Endodermal cell (in vitro differentiated cells): Measurements from ENCODE around the gene MAGEC3. TPM values are rescaled to one million over a fixed set of nuclear protein-coding genes. Genes with fewer than 3 reads are reported as not detected.

Experiments used
- DNase-seq: peaks from one replicate; pipeline ENCODE4 v3.0.0-alpha.2; 2017
- H3K27ac ChIP-seq: 2 replicates; pipeline ENCODE4 v1.5.1; 2013; ENCODE audit warnings: mild to moderate bottlenecking, low read depth, low read length, moderate library complexity
- H3K27me3 ChIP-seq: 2 replicates; pipeline ENCODE4 v1.6.1; 2013; ENCODE audit warnings: mild to moderate bottlenecking, low read length, moderate library complexity; ENCODE audit not compliant: insufficient read depth, control insufficient read depth, poor library complexity, severe bottlenecking
- H3K36me3 ChIP-seq: 2 replicates; pipeline ENCODE4 v1.7.0; 2013; ENCODE audit warnings: mild to moderate bottlenecking, low read length, moderate library complexity; ENCODE audit not compliant: control insufficient read depth, insufficient read depth
- H3K4me1 ChIP-seq: one replicate; pipeline ENCODE4 v1.7.0; 2013; ENCODE audit warnings: low read length; ENCODE audit not compliant: control insufficient read depth, insufficient read depth
- H3K4me3 ChIP-seq: 2 replicates; pipeline ENCODE4 v1.5.1; 2013; ENCODE audit warnings: mild to moderate bottlenecking, low read length, moderate library complexity
- H3K9ac ChIP-seq: 2 replicates; pipeline ENCODE4 v1.6.1; 2013; ENCODE audit warnings: mild to moderate bottlenecking, low read length, moderate library complexity; ENCODE audit not compliant: poor library complexity, severe bottlenecking; ENCODE audit errors: extremely low read depth
- H3K9me3 ChIP-seq: 2 replicates; pipeline ENCODE4 v1.6.1; 2013; ENCODE audit warnings: mild to moderate bottlenecking, low read length, moderate library complexity; ENCODE audit not compliant: control insufficient read depth
- H3K27ac Mint-ChIP-seq: 2 replicates; pipeline ENCODE4 v1.8.0; 2020; ENCODE audit warnings: mixed read lengths
- H3K27me3 Mint-ChIP-seq: 2 replicates; pipeline ENCODE4 v1.8.0; 2021; ENCODE audit warnings: mild to moderate bottlenecking, mixed read lengths; ENCODE audit not compliant: insufficient read depth
- H3K36me3 Mint-ChIP-seq: 2 replicates; pipeline ENCODE4 v1.8.0; 2020; ENCODE audit warnings: low read depth, mixed read lengths
- H3K4me1 Mint-ChIP-seq: 2 replicates; pipeline ENCODE4 v1.8.0; 2020; ENCODE audit warnings: mixed read lengths
- H3K4me3 Mint-ChIP-seq: 2 replicates; pipeline ENCODE4 v1.8.0; 2020; ENCODE audit warnings: mild to moderate bottlenecking, moderate library complexity, mixed read lengths
- H3K9me3 Mint-ChIP-seq: 2 replicates; pipeline ENCODE4 v1.8.0; 2020; ENCODE audit warnings: mild to moderate bottlenecking, mixed read lengths
- CTCF ChIP-seq: fragments of 200-600 bp; sonication (generic); conservative IDR thresholded peaks from 2 replicates; pipeline ENCODE4 v1.5.0; 2021; ENCODE audit warnings: antibody characterized with exemption, mild to moderate bottlenecking
- WGBS, 2 experiments: methylation state at CpG; one replicate each; pipeline versions ENCODE4 v1.1.5 to v1.1.7; 2013; ENCODE audit warnings: missing lambda C conversion rate in 2 of 2, mixed read lengths in 1 of 2; ENCODE audit not compliant: insufficient coverage in 1 of 2, insufficient read length in 1 of 2; 5-methylcytosine and 5-hydroxymethylcytosine counted together
- total RNA-seq, 2 donors: library from RNA; stranded (reverse); fragmentation: NEBNext Ultra II Directional in 1 of 2; extraction: Animal tissue kit (Norgen Biotek cat#: 25700) in 1 of 2; gene quantifications; 2 replicates in 1 of 2; 3 replicates in 1 of 2; pipeline ENCODE4 v1.2.1, GENCODE V29; 2021

Gene MAGEC3
- total RNA-seq, 2 donors from 2014 or later, result 0.58 TPM; not detected in 1

GRCh38 chrX:141945426-141945825 is 107.3 kb downstream of the MAGEC3 start:
- WGBS, 2 experiments, result 72 to 100% methylated on average over 1 to 5 of the region's 7 CpGs
- no peak overlapping the region for H3K27ac ChIP-seq
- Mint-ChIP-seq H3K4me3 (no peak overlapping the region), H3K27me3 (no peaks in the 10 kb centered on the region), H3K9me3 (peaks cover 34% of the 10 kb centered on the region), H3K36me3 (no peaks in the 10 kb centered on the region), H3K27ac (no peak overlapping the region), H3K4me1 (no peaks in the 10 kb centered on the region)
- no peaks in the 10 kb centered on the region for H3K36me3 ChIP-seq
- H3K9ac ChIP-seq, result no peak overlapping the region
- no peak overlapping the region for H3K4me3 ChIP-seq
- DNase-seq, result no peak
- H3K9me3 ChIP-seq, result no peaks in the 10 kb centered on the region
- TF ChIP-seq CTCF, result no peak
- no peaks in the 10 kb centered on the region for H3K27me3 ChIP-seq
- no peaks in the 10 kb centered on the region for H3K4me1 ChIP-seq

- H3K9ac ChIP-seq, result no peak overlapping the region
- no peaks in the 10 kb centered on the region for H3K4me1 ChIP-seq
- Mint-ChIP-seq H3K9me3 (peaks cover 42% of the 10 kb centered on the region), H3K27me3 (no peaks in the 10 kb centered on the region), H3K27ac (no peak overlapping the region), H3K36me3 (no peaks in the 10 kb centered on the region), H3K4me3 (no peak overlapping the region), H3K4me1 (no peaks in the 10 kb centered on the region)
- no peaks in the 10 kb centered on the region for H3K36me3 ChIP-seq
- no peaks in the 10 kb centered on the region for H3K9me3 ChIP-seq
- no peak for DNase-seq
- H3K4me3 ChIP-seq, result no peak overlapping the region
- H3K27me3 ChIP-seq, result no peaks in the 10 kb centered on the region
- H3K27ac ChIP-seq, result no peak overlapping the region
- TF ChIP-seq CTCF, result no peak
- 97% methylated on average over 2 of the region's 3 CpGs; no CpG with 5 or more reads in 1 of the 2 experiments for WGBS, 2 experiments
Observed at GRCh38 chrX:141947350-141947749, 109.2 kb downstream of the MAGEC3 start.

Other genes with a start within 250 kb of the MAGEC3 start
- gene SPANXA2, start 248.6 kb upstream of the MAGEC3 start, total RNA-seq, result not detected
- not detected for gene SPANXD, start 139.6 kb upstream of the MAGEC3 start, total RNA-seq
- gene MAGEC1, start 65.6 kb downstream of the MAGEC3 start, total RNA-seq, result not detected